ENCODE results near the gene P2RY6.

The P2RY6 gene, protein sequence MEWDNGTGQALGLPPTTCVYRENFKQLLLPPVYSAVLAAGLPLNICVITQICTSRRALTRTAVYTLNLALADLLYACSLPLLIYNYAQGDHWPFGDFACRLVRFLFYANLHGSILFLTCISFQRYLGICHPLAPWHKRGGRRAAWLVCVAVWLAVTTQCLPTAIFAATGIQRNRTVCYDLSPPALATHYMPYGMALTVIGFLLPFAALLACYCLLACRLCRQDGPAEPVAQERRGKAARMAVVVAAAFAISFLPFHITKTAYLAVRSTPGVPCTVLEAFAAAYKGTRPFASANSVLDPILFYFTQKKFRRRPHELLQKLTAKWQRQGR

DNA sequence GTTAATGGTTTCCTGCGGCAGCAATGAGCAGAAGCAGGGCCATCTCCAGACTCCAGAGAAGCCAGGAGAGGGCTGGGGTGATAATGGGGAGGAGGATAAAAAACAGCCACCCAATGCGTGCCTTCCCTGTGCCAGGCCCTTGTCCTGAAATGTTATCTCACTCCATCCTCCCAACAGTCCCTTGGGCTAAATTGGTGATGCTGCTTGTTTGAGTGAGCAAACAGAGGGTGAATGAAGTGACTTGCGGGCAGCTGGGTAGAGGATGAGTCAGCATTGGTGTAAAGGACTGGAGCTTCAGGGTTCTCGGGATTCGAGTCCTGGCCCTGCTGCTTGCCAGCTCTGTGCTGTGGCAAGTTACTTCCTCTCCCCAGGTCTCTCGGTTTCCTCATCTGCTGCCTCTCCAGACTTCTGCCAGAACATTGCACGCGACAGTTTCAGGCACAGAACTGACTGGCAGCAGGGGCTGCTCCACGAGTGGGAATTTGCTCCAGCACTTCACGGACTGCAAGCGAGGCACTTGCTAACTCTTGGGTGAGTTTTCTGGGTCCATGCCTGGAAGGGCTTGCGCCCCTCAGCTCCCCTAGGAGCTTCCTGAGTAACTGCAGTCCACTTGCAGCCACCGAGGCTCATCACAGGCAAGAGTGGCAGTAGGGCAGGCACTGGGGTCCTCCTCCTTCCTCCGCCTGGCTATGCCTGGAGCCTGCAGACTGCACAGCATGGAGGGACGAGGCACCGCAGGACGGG, at the start of gene P2RY6:
TSS of gene P2RY6 (plus strand) at position 403 of the 744 bp plus-strand sequence. CDS start 24,181 bp downstream, outside the sequence.
- Mint-ChIP-seq H3K4me1 (no peaks in the 10 kb centered on the region), H3K4me3 (no peak within 1 kb of the TSS), H3K36me3 (ENCODE audit: insufficient read depth) (peaks cover 2% of the 10 kb centered on the region), H3K27me3 (peaks cover 29% of the 10 kb centered on the region), H3K27ac (ENCODE audit: low read depth) (no peak within 1 kb of the TSS), H3K9me3 (no peaks in the 10 kb centered on the region)
- no peak for DNase-seq (ENCODE audit: low spot score in 2 of 2)
- peak; percentile 19 for ATAC-seq (replicated peaks; ENCODE audit: extremely low read depth, poor library complexity, severe bottlenecking)

DNA sequence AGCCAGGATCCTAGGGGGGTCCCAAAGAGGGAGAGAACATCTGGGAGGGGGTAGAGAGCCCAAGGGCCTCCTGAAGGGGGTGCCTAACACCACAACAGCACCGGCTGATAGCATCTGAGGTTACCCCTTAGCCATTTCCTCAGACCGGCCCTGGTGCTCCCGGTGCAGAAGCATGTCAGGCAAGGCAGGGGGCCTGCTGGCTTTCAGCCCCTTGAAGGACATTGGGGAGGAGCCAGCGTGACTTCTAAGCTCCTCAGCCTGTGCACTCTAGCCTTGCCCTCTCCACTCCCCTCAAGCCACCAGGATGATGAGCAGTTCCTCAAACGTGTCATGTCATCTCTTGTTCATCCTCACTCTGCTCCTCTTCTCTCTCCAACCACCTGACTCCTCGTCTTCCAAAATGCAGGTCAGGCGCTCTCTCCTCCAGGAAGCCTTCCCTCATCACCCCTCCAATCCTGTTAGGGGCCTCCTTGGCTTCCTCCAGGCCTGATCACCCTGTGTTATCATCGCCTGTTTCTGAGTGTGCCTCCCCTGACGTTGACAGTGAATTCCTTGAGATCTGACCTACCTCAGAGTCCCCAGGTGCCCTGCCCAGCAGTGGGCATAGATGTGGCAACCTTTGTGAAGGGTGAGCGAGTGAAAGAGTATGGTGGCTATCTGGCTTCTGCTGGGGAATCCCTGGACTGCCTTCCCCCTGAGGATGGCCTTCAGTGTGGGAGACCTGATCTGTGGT, 48.0 kb upstream of the P2RY6 start:
- no peaks in the 10 kb centered on the region for H3K9me3 Mint-ChIP-seq
- ATAC-seq (replicated peaks; ENCODE audit: extremely low read depth, poor library complexity, severe bottlenecking): no peak
- no peak overlapping the region for H3K27ac Mint-ChIP-seq (ENCODE audit: low read depth)
- H3K36me3 Mint-ChIP-seq (ENCODE audit: insufficient read depth): no peaks in the 10 kb centered on the region
- H3K27me3 Mint-ChIP-seq: peaks cover 20% of the 10 kb centered on the region
- no peak for DNase-seq (ENCODE audit: low spot score in 2 of 2)
- no peak overlapping the region for H3K4me3 Mint-ChIP-seq
- no peaks in the 10 kb centered on the region for H3K4me1 Mint-ChIP-seq

DNA sequence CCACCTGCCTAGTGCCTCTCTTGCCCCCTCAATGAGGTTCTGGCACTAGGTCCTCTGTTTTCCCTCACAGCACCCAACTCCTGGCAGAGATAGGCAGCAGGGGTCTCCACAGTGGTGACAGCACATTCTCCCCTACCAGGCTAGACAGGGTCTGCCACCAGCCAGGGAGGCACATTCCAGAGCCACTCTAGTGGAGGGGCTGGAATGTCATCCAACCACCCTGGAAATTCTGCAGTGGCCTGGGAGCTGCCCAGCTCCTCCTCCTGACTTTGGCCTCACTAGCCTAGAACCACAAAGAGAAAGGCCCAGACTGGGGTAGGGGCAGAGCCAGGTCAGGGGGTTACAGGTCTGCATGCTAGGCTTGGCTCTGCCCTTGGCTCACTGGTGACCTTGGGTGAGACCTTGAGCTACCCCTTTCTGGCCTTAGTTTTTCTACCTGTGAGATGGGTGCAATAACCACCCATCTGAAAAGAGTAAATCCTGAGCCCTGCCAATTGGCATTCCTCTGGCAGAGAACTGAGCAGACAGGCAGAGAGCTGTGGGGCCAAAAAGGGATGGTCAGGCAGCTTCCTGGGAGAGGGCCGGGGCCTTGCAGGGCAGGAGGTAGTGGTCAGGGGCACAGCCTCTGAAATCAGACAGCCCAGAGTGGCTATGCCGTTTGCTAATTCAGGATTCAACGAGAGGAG, 47.0 kb upstream of the P2RY6 start:
- H3K36me3 Mint-ChIP-seq (ENCODE audit: insufficient read depth): no peaks in the 10 kb centered on the region
- no peak overlapping the region for H3K4me3 Mint-ChIP-seq
- H3K4me1 Mint-ChIP-seq: no peaks in the 10 kb centered on the region
- no peak for DNase-seq (ENCODE audit: low spot score in 2 of 2)
- no peak for ATAC-seq (replicated peaks; ENCODE audit: extremely low read depth, poor library complexity, severe bottlenecking)
- H3K27ac Mint-ChIP-seq (ENCODE audit: low read depth): no peak overlapping the region
- no peaks in the 10 kb centered on the region for H3K9me3 Mint-ChIP-seq
- peaks cover 20% of the 10 kb centered on the region for H3K27me3 Mint-ChIP-seq

DNA sequence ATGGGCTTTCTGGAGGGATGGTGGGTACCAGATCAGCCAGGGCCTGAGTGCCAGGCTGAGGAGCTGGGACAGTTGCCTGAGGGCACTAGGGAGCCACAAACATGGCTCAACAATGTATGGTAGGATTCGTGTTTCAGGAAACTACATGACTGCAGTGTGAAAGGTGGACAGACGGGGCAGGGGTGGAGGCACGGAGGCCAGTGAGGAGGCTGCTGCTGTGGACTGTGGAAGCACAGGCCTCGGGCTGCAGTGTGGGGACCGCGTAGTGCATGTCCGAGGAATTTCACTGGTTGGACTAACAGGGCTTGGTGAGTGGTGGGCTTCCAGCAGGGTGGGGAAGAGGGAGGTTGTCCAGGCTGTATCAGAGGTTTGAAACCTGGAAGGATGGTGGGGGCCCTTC, 46.3 kb upstream of the P2RY6 start:
- Mint-ChIP-seq H3K9me3 (no peaks in the 10 kb centered on the region), H3K27me3 (peaks cover 22% of the 10 kb centered on the region), H3K36me3 (ENCODE audit: insufficient read depth) (no peaks in the 10 kb centered on the region), H3K27ac (ENCODE audit: low read depth) (no peak overlapping the region), H3K4me3 (no peak overlapping the region), H3K4me1 (no peaks in the 10 kb centered on the region)
- no peak for DNase-seq (ENCODE audit: low spot score in 2 of 2)
- ATAC-seq (replicated peaks; ENCODE audit: extremely low read depth, poor library complexity, severe bottlenecking): no peak

DNA sequence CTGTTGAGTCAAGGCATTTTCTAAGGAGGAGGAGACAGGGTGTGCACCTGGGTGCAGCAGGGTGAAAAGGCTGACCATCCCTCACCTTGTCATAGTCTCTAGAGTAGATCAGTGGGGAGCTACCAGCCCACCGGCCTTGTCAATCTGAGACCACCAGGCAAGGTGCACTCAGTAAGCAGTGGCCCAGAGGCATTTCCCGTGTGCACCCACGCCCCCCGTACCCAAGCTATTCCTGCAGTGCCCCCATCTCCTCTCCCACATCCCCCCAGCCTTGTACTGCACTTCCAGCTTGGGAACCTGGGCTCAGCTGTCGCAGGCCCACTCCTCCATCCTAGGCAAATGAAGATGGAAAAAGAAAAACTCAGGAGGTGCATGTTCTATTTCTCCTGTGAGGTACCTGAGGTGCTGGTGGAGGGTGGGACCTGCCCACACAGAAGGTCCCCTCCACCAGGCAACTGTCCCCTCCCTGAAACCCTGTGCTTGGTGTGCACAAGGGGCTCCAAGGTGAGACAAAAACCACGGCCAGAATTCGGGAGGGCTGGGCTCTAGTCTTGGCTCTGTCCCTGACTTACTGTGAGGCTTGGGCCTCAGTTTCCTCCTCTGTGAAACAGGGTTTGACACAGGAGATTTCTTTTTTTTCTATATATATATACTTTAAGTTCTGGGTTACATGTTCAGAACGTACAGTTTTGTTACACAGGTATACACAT, 45.7 kb upstream of the P2RY6 start:
- Mint-ChIP-seq H3K4me3 (no peak overlapping the region), H3K9me3 (no peaks in the 10 kb centered on the region), H3K27ac (ENCODE audit: low read depth) (no peak overlapping the region), H3K4me1 (no peaks in the 10 kb centered on the region), H3K36me3 (ENCODE audit: insufficient read depth) (no peaks in the 10 kb centered on the region), H3K27me3 (peaks cover 22% of the 10 kb centered on the region)
- DNase-seq (ENCODE audit: low spot score in 2 of 2) (no peak), ATAC-seq (replicated peaks; ENCODE audit: extremely low read depth, poor library complexity, severe bottlenecking) (no peak)

DNA sequence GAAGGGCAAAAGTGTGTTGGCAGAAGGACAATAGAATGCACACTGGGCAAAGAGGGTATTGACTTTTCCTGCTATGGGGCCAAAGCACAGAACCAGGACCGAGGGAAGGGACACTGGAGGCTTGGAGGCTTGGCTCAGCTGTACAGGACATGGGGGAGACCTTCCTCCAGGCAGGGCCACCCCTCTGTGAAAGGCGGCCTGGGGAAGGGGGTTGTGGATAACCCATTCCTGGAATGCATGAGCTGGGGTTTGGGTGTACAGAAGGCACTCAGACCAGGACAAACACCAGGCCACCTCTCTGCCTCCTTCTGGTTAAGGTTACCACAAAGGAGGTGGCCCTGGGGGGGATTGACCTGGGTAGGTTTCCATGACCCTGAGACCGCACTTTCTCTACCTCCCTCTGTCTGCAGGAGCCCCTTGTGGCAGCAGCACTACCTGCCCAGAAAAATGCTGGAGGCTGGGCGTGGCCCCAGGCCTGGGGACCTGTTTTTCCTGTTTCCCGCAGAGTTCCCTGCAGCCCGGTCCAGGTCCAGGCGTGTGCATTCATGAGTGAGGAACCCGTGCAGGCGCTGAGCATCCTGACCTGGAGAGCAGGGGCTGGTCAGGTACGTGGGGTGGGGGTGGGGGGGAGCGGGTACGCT, 44.4 kb upstream of the P2RY6 start:
- Mint-ChIP-seq H3K4me1 (no peaks in the 10 kb centered on the region), H3K36me3 (ENCODE audit: insufficient read depth) (no peaks in the 10 kb centered on the region), H3K27me3 (peaks cover 22% of the 10 kb centered on the region), H3K9me3 (no peaks in the 10 kb centered on the region), H3K27ac (ENCODE audit: low read depth) (no peak overlapping the region), H3K4me3 (no peak overlapping the region)
- DNase-seq (ENCODE audit: low spot score in 2 of 2): no peak
- ATAC-seq (replicated peaks; ENCODE audit: extremely low read depth, poor library complexity, severe bottlenecking): no peak

DNA sequence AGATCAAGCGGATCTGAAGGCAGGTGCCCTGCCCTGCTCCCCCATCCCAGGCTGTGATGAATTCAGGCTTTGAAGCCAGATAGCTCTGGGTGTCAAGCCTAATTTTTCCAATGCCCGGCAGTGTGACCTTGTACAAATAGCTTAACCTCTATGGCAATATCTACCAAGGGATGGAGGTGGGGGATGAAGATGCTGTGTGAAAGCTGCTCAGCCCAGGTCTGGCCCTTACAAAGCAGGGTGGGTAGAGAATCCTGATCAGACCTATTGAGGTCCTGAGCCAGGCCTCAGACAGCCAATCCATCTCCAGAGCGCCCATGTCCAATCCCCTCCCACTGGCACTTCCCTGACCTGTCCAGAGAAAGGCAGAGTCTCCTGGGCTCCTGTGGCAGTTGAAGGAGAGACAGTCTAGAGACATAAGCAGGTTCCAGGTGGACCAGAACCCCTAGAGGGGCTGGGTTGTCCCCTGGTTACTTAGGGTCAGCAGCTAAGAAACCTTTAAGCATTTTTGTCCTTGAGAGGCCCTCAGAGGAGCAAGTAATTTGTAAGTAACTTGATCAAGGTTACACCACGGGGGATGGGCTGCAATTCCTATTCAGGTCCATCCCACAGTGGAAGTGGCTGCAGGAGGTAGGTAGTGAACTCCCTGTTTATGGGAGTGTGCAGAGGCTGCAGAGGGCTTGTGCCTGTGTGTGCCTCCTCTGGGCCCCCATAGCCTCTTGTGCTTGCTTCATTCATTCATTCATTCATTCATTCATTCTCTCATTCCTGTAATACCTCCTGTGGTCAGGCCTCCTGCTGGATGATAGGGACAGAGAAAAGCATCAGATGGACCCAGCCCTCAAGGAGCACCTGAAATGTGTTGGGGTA, 43.6 kb upstream of the P2RY6 start:
- H3K27me3 Mint-ChIP-seq: peaks cover 22% of the 10 kb centered on the region
- H3K9me3 Mint-ChIP-seq: no peaks in the 10 kb centered on the region
- ATAC-seq (replicated peaks; ENCODE audit: extremely low read depth, poor library complexity, severe bottlenecking) (no peak), DNase-seq (ENCODE audit: low spot score in 2 of 2) (no peak)
- H3K4me1 Mint-ChIP-seq: no peaks in the 10 kb centered on the region
- no peak overlapping the region for H3K4me3 Mint-ChIP-seq
- H3K36me3 Mint-ChIP-seq (ENCODE audit: insufficient read depth): no peaks in the 10 kb centered on the region
- H3K27ac Mint-ChIP-seq (ENCODE audit: low read depth): no peak overlapping the region

DNA sequence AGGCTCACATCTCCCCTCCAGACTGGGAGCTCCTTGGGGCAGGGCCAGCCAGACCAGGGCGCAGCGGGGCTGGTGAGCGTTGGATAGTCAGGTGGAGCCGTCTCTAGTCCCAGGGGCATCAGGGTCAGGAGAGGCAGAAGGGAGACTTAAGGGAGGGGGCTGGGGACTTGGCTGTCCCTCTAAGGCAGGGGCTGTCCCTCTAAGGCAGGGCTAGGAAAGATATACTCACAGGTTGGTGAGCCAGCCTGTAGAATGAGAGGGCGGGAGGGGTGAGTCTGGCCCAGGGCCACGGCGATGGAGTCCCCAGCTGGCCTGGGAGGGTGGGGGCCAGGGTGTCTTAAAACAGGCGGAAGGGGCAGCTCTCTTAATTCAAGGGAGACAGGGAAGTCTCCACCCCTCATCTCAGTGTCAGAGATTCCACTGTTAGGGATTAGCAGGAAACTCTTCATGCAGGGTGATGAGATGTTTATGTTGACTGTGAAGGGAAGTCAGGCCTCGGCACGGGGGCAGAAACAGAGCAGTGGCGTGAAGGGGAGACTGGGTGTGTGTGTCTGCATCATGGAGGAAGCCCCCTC, 42.7 kb upstream of the P2RY6 start:
- H3K4me1 Mint-ChIP-seq: no peaks in the 10 kb centered on the region
- H3K4me3 Mint-ChIP-seq: no peak overlapping the region
- H3K27ac Mint-ChIP-seq (ENCODE audit: low read depth): no peak overlapping the region
- peaks cover 22% of the 10 kb centered on the region for H3K27me3 Mint-ChIP-seq
- H3K36me3 Mint-ChIP-seq (ENCODE audit: insufficient read depth): no peaks in the 10 kb centered on the region
- DNase-seq (ENCODE audit: low spot score in 2 of 2): no peak
- H3K9me3 Mint-ChIP-seq: no peaks in the 10 kb centered on the region
- no peak for ATAC-seq (replicated peaks; ENCODE audit: extremely low read depth, poor library complexity, severe bottlenecking)

DNA sequence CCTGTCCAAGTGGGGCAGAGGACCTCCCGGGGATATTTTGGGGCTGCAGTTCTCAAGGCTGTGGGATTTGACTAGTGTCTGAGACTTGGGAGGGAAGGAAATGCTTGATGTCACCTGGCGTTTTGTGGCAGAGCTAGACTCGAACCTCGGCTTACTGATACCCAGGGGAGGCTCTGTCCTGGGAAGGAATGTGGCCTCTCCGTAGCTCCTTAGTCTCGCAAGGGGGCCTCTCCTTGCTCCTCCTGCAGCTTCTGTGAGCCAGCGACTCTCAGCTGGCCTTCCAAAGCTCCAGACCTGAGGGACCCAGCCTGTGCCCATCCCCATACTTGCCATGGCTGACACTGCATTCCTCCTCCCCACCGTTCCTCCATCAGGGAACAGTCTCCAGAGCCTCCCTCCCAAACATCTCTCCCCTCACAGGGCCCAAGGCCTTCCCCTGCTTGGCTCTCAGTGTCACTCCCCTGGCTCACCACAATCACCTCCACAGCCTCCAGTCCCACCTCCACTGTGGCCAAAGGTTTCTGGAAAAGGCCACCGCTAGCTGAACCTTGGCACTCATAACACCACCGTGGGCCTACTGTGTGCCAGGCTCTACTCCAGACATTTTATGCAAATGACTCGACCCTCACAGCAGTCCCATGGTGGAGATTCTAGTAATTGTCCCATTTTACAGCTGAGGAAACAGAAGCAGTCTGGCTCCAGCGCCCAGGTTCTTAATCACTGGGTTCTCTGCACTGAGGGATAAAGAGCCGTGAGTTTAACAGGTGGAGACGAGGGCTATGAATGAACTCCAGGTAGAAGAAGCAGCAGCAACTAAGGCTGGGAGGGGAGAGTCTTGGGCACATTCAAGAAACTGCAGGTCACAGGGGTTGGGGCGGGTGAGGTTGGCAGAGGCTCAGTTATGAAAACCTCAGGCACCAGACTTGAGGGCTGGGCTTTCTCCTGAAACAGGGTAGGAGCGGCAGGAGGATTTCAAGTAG, 42.0 kb upstream of the P2RY6 start:
- ATAC-seq (replicated peaks; ENCODE audit: extremely low read depth, poor library complexity, severe bottlenecking): no peak
- Mint-ChIP-seq H3K9me3 (no peaks in the 10 kb centered on the region), H3K4me3 (no peak overlapping the region), H3K4me1 (no peaks in the 10 kb centered on the region), H3K27me3 (peaks cover 22% of the 10 kb centered on the region), H3K36me3 (ENCODE audit: insufficient read depth) (no peaks in the 10 kb centered on the region), H3K27ac (ENCODE audit: low read depth) (no peak overlapping the region)
- DNase-seq (ENCODE audit: low spot score in 2 of 2): no peak

DNA sequence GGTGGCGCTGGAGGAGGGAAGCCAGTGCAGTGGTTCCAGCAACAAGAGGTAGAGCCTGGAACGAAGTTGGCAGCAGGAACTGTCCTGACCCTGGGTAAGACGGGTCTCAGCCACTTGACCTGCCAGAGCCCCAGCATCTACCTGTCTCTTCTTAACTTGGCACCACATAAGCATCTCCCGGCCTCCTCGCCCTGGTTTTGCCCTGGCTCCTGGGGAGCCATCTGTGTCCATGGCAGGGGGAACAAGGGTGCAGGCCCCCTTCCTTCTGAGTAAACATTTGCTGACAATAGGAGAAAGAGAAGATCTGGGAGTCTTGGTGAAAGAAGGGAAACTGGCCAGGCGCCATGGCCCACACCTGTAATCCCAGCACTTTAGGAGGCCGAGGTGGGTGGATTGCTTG, 41.2 kb upstream of the P2RY6 start:
- Mint-ChIP-seq H3K27me3 (peaks cover 22% of the 10 kb centered on the region), H3K9me3 (no peaks in the 10 kb centered on the region), H3K4me3 (no peak overlapping the region), H3K4me1 (no peaks in the 10 kb centered on the region), H3K36me3 (ENCODE audit: insufficient read depth) (no peaks in the 10 kb centered on the region), H3K27ac (ENCODE audit: low read depth) (no peak overlapping the region)
- no peak for DNase-seq (ENCODE audit: low spot score in 2 of 2)
- ATAC-seq (replicated peaks; ENCODE audit: extremely low read depth, poor library complexity, severe bottlenecking): no peak

All from central memory CD8-positive, alpha-beta T cell (primary cell).